GM10847 (cell line): ENCODE data around the gene C11orf24.
A peak's percentile ranks its signal among the peaks of the same experiment; 100 is the strongest.

Experiments
- POLR2A ChIP-seq: IDR thresholded peaks from 2 replicates; pipeline ENCODE4 v1.6.1; 2011; ENCODE audit not compliant: insufficient read length; ENCODE audit errors: extremely low read depth

The C11orf24 gene

GRCh38 chr11:68271781-68272608 is at the start of gene C11orf24:
Gene C11orf24 (minus strand): TSS chr11:68271973. CDS start chr11:68263767, 8,206 bp downstream.
- peak; percentile 91 for TF ChIP-seq POLR2A

GRCh38 chr11:68317147-68317785 is 45.5 kb upstream of the C11orf24 start:
- TF ChIP-seq POLR2A = no peak

- TF ChIP-seq POLR2A = no peak
These were observed 43.6 kb upstream of the C11orf24 start for GRCh38 chr11:68315171-68315920.

GRCh38 chr11:68314203-68315170 is 42.7 kb upstream of the C11orf24 start:
- TF ChIP-seq POLR2A = no peak

- no peak for TF ChIP-seq POLR2A
These were observed 41.9 kb upstream of the C11orf24 start for GRCh38 chr11:68313574-68314202.

- TF ChIP-seq POLR2A = no peak
These were observed 41.2 kb upstream of the C11orf24 start for GRCh38 chr11:68312780-68313573.

GRCh38 chr11:68312117-68312779 is 40.5 kb upstream of the C11orf24 start, which contains the start of gene LRP5:
Gene LRP5 (plus strand): TSS chr11:68312591. CDS start chr11:68312715, 124 bp downstream.
- no peak for TF ChIP-seq POLR2A

GRCh38 chr11:68311160-68312116 is 39.7 kb upstream of the C11orf24 start:
- no peak for TF ChIP-seq POLR2A

GRCh38 chr11:68309621-68310185 is 37.9 kb upstream of the C11orf24 start:
- TF ChIP-seq POLR2A = no peak

- no peak for TF ChIP-seq POLR2A
These were observed 36.3 kb upstream of the C11orf24 start for GRCh38 chr11:68308068-68308467.

- TF ChIP-seq POLR2A = no peak
These were observed 34.9 kb upstream of the C11orf24 start for GRCh38 chr11:68306636-68307035.

GRCh38 chr11:68303982-68304780 is 32.4 kb upstream of the C11orf24 start:
- TF ChIP-seq POLR2A = no peak
